ENCODE measurements around the gene CADPS.

The CADPS gene

DNA sequence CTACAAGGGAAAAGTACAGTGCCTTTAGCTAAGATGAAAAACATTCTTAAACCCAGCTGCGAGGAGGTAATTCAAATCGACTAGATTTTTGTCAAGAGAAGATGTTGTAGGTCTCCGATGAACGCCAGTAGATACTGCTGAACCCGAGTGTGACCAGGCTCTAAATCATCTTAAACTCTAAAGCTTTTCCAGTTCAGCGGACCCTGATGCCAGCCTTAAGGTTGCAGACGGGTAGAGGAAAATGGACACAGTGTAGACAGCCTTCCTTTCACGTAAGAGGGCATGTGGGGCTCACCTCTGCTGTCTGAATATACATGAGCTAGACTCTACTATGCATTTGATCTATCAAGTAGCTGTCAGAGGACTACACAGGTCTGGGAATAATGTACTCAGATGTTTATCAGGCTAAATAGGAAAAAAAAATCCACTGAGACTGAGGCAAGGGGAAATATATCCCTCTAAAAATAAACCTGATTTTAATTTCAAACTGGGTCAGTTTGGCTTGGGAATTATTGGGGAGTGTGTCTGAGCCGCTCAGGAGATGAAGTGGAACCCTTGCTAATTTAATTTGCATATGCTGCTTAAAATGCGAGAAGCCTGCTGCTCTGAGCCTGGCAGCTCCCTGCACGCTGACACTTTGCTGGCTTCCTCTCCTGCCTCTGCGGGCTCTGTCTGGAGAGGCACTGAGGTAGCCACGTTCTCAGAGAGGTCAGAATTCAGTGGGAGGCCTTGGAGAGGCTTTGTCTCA is 151.9 kb downstream of the CADPS start:
- Histone ChIP-seq H3K4me2 (peak overlapping the region in 4 of 11 experiments; percentile 5 to 25 (median 18); a peak in 5 of 22 replicates), H3K4me3 (no peak overlapping the region), H3K9ac (no peak overlapping the region), H3K4me1 (peaks cover 0 to 9% (median 3%) of the 10 kb centered on the region in 10 experiments; a peak in 5 of 20 replicates), H3K27ac (no peak overlapping the region), H3K27me3 (no peaks in the 10 kb centered on the region), H4K20me1 (no peaks in the 10 kb centered on the region), H3K9me3 (replicated peaks in 1 of 11) (no peaks in the 10 kb centered on the region), H3K36me3 (no peaks in the 10 kb centered on the region)
- no peak for TF ChIP-seq Cebpa-rat (IDR thresholded peaks at IDR 0.05)

DNA sequence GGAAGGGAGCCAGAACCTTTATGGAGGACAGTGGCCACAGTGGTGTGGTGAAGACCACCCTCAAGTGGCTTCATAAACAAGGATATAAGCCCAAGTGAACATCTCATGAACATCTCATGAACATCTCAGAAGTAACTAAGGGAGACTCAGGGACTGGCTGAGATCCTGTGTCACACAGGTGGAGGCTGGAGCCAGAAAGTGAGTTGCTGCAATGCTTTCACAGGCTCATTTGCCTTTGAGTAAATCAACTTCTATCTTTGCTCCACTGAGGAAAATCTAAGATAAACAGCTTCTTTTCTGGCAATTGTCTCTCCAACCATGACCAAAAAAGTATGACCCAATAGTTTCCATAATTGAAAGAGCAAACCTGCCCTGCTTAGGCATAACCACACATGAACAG is 152.9 kb downstream of the CADPS start:
- H4K20me1 ChIP-seq = no peaks in the 10 kb centered on the region
- H3K9me3 ChIP-seq (replicated peaks in 1 of 11) = no peaks in the 10 kb centered on the region
- no peak for TF ChIP-seq Cebpa-rat (IDR thresholded peaks at IDR 0.05)
- no peak overlapping the region for H3K27ac ChIP-seq
- no peak overlapping the region for H3K9ac ChIP-seq
- peaks cover 0 to 9% (median 3%) of the 10 kb centered on the region in 10 experiments; a peak in 5 of 20 replicates for H3K4me1 ChIP-seq
- no peak overlapping the region for H3K4me3 ChIP-seq
- H3K4me2 ChIP-seq = no peak overlapping the region
- no peaks in the 10 kb centered on the region for H3K27me3 ChIP-seq
- H3K36me3 ChIP-seq = no peaks in the 10 kb centered on the region

DNA sequence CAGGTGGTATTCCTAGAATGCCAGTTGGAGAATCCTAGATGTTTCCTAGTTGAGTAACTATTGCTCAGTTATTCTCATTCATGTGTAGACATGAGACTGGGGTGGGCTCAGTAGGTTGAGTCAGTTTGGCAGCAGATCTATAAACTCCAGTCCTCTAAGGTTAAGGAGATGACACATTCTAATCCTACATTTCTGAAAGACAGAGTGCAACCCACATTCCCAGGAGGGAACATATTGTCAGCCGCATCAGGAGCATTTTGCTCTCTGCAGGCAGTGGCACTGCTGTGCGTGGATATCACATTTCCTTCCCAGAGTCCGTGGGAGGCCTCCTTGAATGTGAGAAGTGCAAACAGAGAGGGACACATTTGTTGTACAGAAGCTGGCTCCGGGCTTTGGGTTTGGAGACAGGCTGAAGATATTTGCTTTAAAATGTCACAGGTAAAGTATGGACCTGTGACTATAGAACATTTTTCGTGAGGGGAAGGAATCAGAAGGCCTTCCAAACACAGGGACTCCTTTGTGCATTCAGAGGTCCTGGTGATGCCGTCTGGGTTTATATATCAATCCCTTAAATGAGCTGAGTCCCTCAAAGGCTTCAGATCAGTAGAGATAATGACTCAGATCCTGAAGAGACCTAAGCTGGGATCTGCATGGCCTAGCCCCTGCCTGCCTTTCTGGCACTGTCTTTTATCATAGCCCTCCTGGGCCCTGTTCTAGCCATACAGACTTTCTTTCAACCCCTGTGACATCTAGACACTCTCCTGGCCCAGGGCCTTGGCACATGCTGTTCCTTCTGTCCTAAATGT is 156.5 kb downstream of the CADPS start:
- Histone ChIP-seq H3K36me3 (no peaks in the 10 kb centered on the region), H3K4me1 (peaks cover 0 to 5% (median 1%) of the 10 kb centered on the region in 10 experiments; a peak in 5 of 20 replicates), H3K9ac (no peak overlapping the region), H4K20me1 (no peaks in the 10 kb centered on the region), H3K9me3 (replicated peaks in 1 of 11) (no peaks in the 10 kb centered on the region), H3K27me3 (no peaks in the 10 kb centered on the region), H3K4me2 (no peak overlapping the region), H3K4me3 (no peak overlapping the region), H3K27ac (no peak overlapping the region)
- TF ChIP-seq Cebpa-rat (IDR thresholded peaks at IDR 0.05) = no peak

DNA sequence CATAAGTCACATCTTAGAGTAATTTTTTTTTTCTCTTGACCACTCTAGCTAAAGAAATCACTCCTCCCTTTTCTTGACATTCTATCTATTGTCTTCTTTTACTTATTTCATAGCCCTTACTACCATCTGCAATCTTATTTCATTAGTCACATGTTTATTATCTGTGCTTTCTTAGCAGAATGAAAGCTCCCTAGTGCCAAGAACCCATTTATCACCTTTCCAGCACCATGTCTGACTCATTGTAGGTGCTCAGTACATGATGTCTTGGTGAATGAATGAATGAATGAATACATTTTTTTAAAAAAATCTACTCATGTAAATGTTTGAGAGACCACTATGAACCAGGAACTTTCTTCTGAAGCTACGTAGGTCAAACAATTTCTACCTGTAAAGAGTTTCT is 157.2 kb downstream of the CADPS start:
- no peak overlapping the region for H3K9ac ChIP-seq
- H3K4me3 ChIP-seq = no peak overlapping the region
- H3K4me2 ChIP-seq = no peak overlapping the region
- no peak overlapping the region for H3K27ac ChIP-seq
- no peaks in the 10 kb centered on the region for H3K27me3 ChIP-seq
- no peaks in the 10 kb centered on the region for H3K4me1 ChIP-seq
- no peaks in the 10 kb centered on the region for H3K9me3 ChIP-seq (replicated peaks in 1 of 11)
- no peaks in the 10 kb centered on the region for H3K36me3 ChIP-seq
- no peak for TF ChIP-seq Cebpa-rat (IDR thresholded peaks at IDR 0.05)
- H4K20me1 ChIP-seq = no peaks in the 10 kb centered on the region

DNA sequence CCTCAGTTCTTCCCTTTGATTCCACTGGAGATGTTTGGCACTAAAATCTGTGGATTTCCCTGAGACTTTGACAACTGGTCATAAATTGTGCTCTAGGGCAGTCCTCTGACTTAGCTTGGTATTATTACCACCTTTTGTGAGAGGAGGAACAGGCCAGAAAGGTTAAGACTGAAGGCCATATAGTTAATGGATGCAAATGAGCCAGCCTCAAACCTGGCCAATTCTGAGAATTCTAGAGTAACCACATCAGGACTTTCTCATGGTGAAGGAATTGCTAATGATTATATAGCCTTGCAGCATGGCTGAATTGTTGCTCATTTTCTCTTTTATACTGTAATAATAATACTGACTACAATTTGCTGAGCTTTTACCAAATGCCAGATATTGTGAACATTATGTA is 162.5 kb downstream of the CADPS start:
- TF ChIP-seq Cebpa-rat (IDR thresholded peaks at IDR 0.05) = no peak
- H3K27ac ChIP-seq = no peak overlapping the region
- H4K20me1 ChIP-seq = no peaks in the 10 kb centered on the region
- H3K27me3 ChIP-seq = no peaks in the 10 kb centered on the region
- H3K9ac ChIP-seq = no peak overlapping the region
- H3K4me2 ChIP-seq = no peak overlapping the region
- peaks cover 0 to 13% (median 9%) of the 10 kb centered on the region in 10 experiments; a peak in 10 of 20 replicates for H3K4me1 ChIP-seq
- H3K4me3 ChIP-seq = no peak overlapping the region
- no peaks in the 10 kb centered on the region for H3K36me3 ChIP-seq
- H3K9me3 ChIP-seq (replicated peaks in 1 of 11) = no peaks in the 10 kb centered on the region

DNA sequence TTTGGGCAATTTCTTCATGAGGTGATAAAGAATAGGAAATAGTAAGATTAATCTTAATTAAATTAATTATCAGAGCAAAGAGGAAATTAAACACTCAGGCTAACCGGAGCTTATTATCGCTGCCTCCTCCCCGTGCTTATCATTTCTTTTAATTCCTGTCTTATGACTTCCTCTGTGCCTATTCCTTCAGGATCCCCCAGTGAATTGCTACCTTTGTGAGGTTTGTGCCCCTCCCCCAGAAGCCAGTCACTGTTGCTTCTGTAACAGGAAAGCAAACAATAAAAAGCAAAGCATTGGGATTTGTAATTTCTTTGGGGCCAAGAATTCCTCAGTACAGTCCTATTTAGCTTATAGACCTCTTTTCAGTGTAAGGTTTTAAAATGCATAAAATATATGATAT is 164.5 kb downstream of the CADPS start:
- H3K27ac ChIP-seq = no peak overlapping the region
- H3K9ac ChIP-seq = no peak overlapping the region
- H3K4me2 ChIP-seq = no peak overlapping the region
- H3K4me3 ChIP-seq = no peak overlapping the region
- no peaks in the 10 kb centered on the region for H4K20me1 ChIP-seq
- no peaks in the 10 kb centered on the region for H3K27me3 ChIP-seq
- H3K4me1 ChIP-seq = peaks cover 0 to 13% (median 9%) of the 10 kb centered on the region in 10 experiments; a peak in 10 of 20 replicates
- H3K36me3 ChIP-seq = no peaks in the 10 kb centered on the region
- no peaks in the 10 kb centered on the region for H3K9me3 ChIP-seq (replicated peaks in 1 of 11)
- TF ChIP-seq Cebpa-rat (IDR thresholded peaks at IDR 0.05) = no peak

DNA sequence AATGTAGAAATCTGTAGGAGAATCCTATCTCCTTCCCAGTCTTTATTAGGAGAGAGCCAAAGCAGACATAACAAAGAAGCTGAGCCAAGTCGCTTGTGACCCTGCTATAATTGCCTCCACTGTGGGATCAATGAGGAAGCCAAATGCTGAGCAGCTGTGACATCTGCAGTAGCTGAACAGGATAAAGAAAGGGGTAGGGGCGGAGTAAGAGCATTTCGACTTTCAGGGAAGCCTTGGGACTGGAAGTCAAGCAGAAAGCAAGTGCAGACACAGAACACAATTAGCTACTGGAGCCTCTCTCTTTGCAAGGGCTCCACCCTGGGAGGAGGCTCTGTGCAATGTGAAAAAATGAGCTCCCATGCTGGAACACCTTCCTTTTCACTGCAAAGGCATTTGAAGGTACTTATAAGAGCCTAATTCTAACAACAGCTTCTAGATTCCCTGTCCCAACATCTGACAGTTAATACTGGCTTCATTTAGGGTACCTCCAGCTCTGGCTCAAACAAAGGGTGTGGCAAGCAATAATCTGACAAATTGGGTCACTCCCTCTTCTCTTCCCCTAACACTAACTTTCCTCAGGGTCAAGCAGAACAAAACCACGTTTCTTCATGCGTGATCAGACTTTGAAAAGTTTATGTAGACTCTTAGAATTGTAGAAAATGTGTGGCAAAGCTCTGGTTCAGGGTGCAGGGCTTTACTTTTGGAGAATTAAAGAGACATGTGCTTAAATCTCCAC is 166.4 kb downstream of the CADPS start:
- Histone ChIP-seq H3K9me3 (replicated peaks in 1 of 11) (no peaks in the 10 kb centered on the region), H3K9ac (no peak overlapping the region), H3K4me2 (peak overlapping the region in 8 of 11 experiments; percentile 0 to 46 (median 12); a peak in 9 of 22 replicates), H3K36me3 (no peaks in the 10 kb centered on the region), H4K20me1 (no peaks in the 10 kb centered on the region), H3K4me1 (peaks cover 0 to 13% (median 9%) of the 10 kb centered on the region in 10 experiments; a peak in 10 of 20 replicates), H3K4me3 (no peak overlapping the region), H3K27me3 (no peaks in the 10 kb centered on the region), H3K27ac (no peak overlapping the region)
- TF ChIP-seq Cebpa-rat (IDR thresholded peaks at IDR 0.05) = no peak

DNA sequence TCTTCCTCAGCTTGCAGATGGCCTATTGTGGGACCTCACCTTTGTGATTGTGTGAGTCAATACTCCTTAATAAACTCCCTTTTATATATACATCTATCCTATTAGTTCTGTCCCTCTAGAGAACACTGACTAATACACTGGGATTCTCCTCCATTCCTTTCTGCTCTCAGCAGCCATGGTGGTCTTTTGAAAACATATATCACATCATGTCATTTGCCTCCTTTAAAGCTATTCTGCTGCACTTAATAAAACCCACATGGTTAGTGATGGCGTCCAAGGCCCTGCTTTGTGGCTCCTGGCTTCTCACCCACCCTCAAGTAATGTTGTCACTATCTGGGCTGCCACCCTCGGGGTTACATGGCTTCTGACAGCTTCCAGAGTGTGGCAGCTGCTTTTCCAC is 169.5 kb downstream of the CADPS start:
- Histone ChIP-seq H3K9ac (no peak overlapping the region), H3K4me1 (peaks cover 0 to 13% (median 9%) of the 10 kb centered on the region in 10 experiments; a peak in 10 of 20 replicates), H3K4me3 (no peak overlapping the region), H3K36me3 (no peaks in the 10 kb centered on the region), H3K27ac (no peak overlapping the region), H3K4me2 (no peak overlapping the region), H4K20me1 (no peaks in the 10 kb centered on the region), H3K27me3 (no peaks in the 10 kb centered on the region), H3K9me3 (replicated peaks in 1 of 11) (no peaks in the 10 kb centered on the region)
- TF ChIP-seq Cebpa-rat (IDR thresholded peaks at IDR 0.05) = no peak
